OCI-M1 (cell line): ENCODE results near the gene ZNF28.
"Not testable (repeated sequence)": the region's sequence is repeated elsewhere in the genome, so short reads cannot be mapped to it uniquely, and the experiment has no call there.

ENCODE experiments used
- DNase-seq: peaks from one replicate; lab custom pipeline; 2025; lab: John Stamatoyannopoulos, UW

Gene ZNF28

DNA sequence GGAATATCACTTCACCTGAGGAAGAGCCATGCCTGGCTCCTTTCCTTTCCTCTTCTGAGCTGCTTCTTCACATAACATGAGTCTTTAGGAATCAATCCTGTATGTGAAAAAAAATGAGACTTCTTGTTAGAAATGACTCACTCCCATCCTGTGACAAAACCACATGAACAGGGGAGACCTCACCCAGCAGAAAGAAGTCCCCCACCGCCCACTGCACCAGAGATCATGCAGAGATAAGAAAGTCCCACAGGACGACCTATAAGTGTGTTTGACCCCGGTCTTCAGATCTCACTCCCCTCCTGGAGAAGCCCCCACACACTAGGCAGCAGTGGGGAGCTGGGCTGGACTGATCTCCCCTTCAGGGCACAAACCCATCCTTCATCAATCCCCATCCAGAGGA lies 42.6 kb downstream of the ZNF28 start:
- DNase-seq = peak; percentile 8

- not testable (repeated sequence) for DNase-seq
Observed at GRCh38 chr19:52756447-52756846, 65.0 kb downstream of the ZNF28 start.

GRCh38 chr19:52749780-52750179 lies 71.7 kb downstream of the ZNF28 start:
- DNase-seq = peak; percentile 84

GRCh38 chr19:52748336-52748950 lies 73.0 kb downstream of the ZNF28 start:
- peak; percentile 24 for DNase-seq
